K562 (cell line): ENCODE data around the gene EEF1A2. TPM values are rescaled to one million over a fixed set of nuclear protein-coding genes. Genes with fewer than 3 reads are reported as not detected.

Source experiments
- ATAC-seq: fragments of 200-7000 bp; cut with Tn5 transposase; 3 replicates; pipeline ENCODE4 v1.9.1; 2020; ENCODE audit warnings: moderate library complexity
- BruUV-seq: library from RNA; stranded (reverse); fragments of 400-500 nt; replicated peaks from 2 replicates; lab custom pipeline; 2021; lab: Mats Ljungman, UMichigan
- CTCF ChIA-PET: fragments of 300-600 bp; formaldehyde crosslinking; extraction: SDS; loops from one replicate; lab custom pipeline; 2021; ENCODE audit warnings: low intra/inter-chr PET ratio; lab: Yijun Ruan, JAX
- POLR2A ChIA-PET: fragments of 300-600, 350-650 bp; sonication (Branson Sonifier 250); formaldehyde crosslinking; extraction: SDS; loops from one replicate; lab custom pipeline; 2021; ENCODE audit warnings: antibody characterized with exemption, inconsistent platforms; lab: Yijun Ruan, JAX
- DNase-seq, 4 experiments: peaks; one replicate each; pipeline versions ENCODE4 v3.0.0 to v3.0.0-alpha.2; 2011 to 2018; ENCODE audit warnings: low spot score in 3 of 4, mixed read lengths in 3 of 4; ENCODE audit errors: extremely low read depth in 1 of 4
- FAIRE-seq: peaks from 2 replicates; lab custom pipeline; 2011; peaks lifted over from hg19 to GRCh38; lab: Jason Lieb, UNC
- H2AFZ ChIP-seq: 2 replicates; pipeline ENCODE4 v1.6.0; 2011; ENCODE audit warnings: low read depth, low read length, control low read depth, inconsistent platforms
- H3K27ac ChIP-seq: fragments of 200-600 bp; 3 replicates; pipeline ENCODE4 v1.8.0; 2011; ENCODE audit warnings: low read depth, mild to moderate bottlenecking, control low read depth, inconsistent platforms, low read length, moderate library complexity, mixed read lengths; ENCODE audit errors: extremely low read depth
- H3K27me3 ChIP-seq, 2 experiments: fragments of 300-600 bp in 1 of 2; 2 replicates in 1 of 2; 3 replicates in 1 of 2; pipeline versions ENCODE4 v1.6.0 to v1.8.0; 2011; ENCODE audit warnings: inconsistent platforms in 2 of 2, low read length in 2 of 2, mild to moderate bottlenecking in 1 of 2, mixed read lengths in 1 of 2, moderate library complexity in 1 of 2; ENCODE audit not compliant: control insufficient read depth in 2 of 2, insufficient read depth in 2 of 2
- H3K36me3 ChIP-seq: fragments of 300-600 bp; 3 replicates; pipeline ENCODE4 v1.8.0; 2011; ENCODE audit warnings: mild to moderate bottlenecking, low read length, inconsistent platforms; ENCODE audit not compliant: control insufficient read depth, insufficient read depth
- H3K4me1 ChIP-seq, 2 experiments: fragments of 200-600 bp in 1 of 2; replicated peaks in 1 of 2; 2 replicates in 1 of 2; 3 replicates in 1 of 2; pipeline versions ENCODE4 v1.5.1 to v1.8.0; 2011; ENCODE audit warnings: inconsistent platforms in 2 of 2, low read length in 2 of 2, mild to moderate bottlenecking in 1 of 2, mixed read lengths in 1 of 2, moderate library complexity in 1 of 2; ENCODE audit not compliant: control insufficient read depth in 2 of 2, insufficient read depth in 2 of 2
- H3K4me2 ChIP-seq: 2 replicates; pipeline ENCODE4 v1.6.1; 2011; ENCODE audit warnings: low read length, control low read depth, inconsistent platforms, mixed read lengths; ENCODE audit not compliant: insufficient read depth
- H3K4me3 ChIP-seq: fragments of 200-600 bp; sonication (generic), shearing (Covaris generic); 2 replicates; pipeline ENCODE4 v1.5.1; 2016; ENCODE audit warnings: control low read depth, inconsistent platforms
- H3K79me2 ChIP-seq: fragments of 200-600 bp; 3 replicates; pipeline ENCODE4 v1.8.0; 2011; ENCODE audit warnings: low read length, inconsistent platforms; ENCODE audit not compliant: control insufficient read depth, insufficient read depth
- H3K9ac ChIP-seq, 2 experiments: 2 replicates each; pipeline versions ENCODE4 v1.6.0 to v1.6.1; 2011; ENCODE audit warnings: low read depth in 2 of 2, low read length in 2 of 2, control low read depth in 1 of 2, inconsistent platforms in 1 of 2, mild to moderate bottlenecking in 1 of 2, mixed read lengths in 1 of 2; ENCODE audit not compliant: insufficient read depth in 1 of 2
- H3K9me1 ChIP-seq: one replicate; pipeline ENCODE4 v1.6.0; 2011; ENCODE audit warnings: inconsistent platforms, mild to moderate bottlenecking, low read length, moderate library complexity; ENCODE audit not compliant: control insufficient read depth, insufficient read depth
- H3K9me3 ChIP-seq: replicated peaks from 2 replicates; pipeline ENCODE4 v1.5.1; 2011; ENCODE audit warnings: low read depth, low read length, inconsistent platforms; ENCODE audit not compliant: control insufficient read depth, insufficient read depth
- H4K20me1 ChIP-seq: replicated peaks from 2 replicates; pipeline ENCODE4 v1.6.1; 2011; ENCODE audit warnings: low read length, inconsistent platforms, mixed read lengths; ENCODE audit not compliant: control insufficient read depth, insufficient read depth
- ATF7 ChIP-seq: fragments of 450-650 bp; IDR thresholded peaks from 2 replicates; pipeline ENCODE4 v1.7.1; 2014; ENCODE audit warnings: mild to moderate bottlenecking, moderate library complexity
- MECOM ChIP-seq: fragments of 250-450 bp; sonication (Bioruptor Pico); IDR thresholded peaks from 2 replicates; pipeline ENCODE4 v1.8.0; 2022; ENCODE audit warnings: inconsistent platforms
- PTTG1 ChIP-seq: fragments of 450-650 bp; IDR thresholded peaks from 2 replicates; pipeline ENCODE4 v1.6.1; 2016; ENCODE audit warnings: low read depth, mild to moderate bottlenecking, missing genetic modification characterization, missing compliant biosample characterization
- RBM25 ChIP-seq: fragments of 200-400 bp; formaldehyde crosslinking; IDR thresholded peaks from 2 replicates; pipeline ENCODE4 v1.6.1; 2018; ENCODE audit warnings: low read length, low read depth, moderate library complexity; ENCODE audit not compliant: severe bottlenecking
- TSC22D4 ChIP-seq: fragments of 450-650 bp; IDR thresholded peaks from 2 replicates; pipeline ENCODE4 v1.6.1; 2016; ENCODE audit warnings: missing genetic modification characterization, missing biosample characterization, control low read depth
- ZKSCAN8 ChIP-seq: fragments of 200-800 bp; sonication (Bioruptor generic); IDR thresholded peaks from 2 replicates; pipeline ENCODE4 v1.6.1; 2016; ENCODE audit warnings: missing genetic modification characterization, missing compliant biosample characterization
- WGBS: fragments of 100-300 bp; shearing (Covaris generic); methylation state at CpG from one replicate; pipeline ENCODE4 v1.1.6; 2016; ENCODE audit warnings: low coverage, mixed read lengths; ENCODE audit not compliant: insufficient coverage; ENCODE audit errors: missing lambda C conversion rate; 5-methylcytosine and 5-hydroxymethylcytosine counted together
- in situ Hi-C: fragments of 300-500 bp; cut with MboI; formaldehyde crosslinking; loops from 4 replicates; pipeline ENCODE4 v1.15.0; 2018; ENCODE audit warnings: inconsistent platforms, mixed read lengths
- intact Hi-C: fragments of 100-400 bp; cut with micrococcal nuclease; formaldehyde crosslinking; loops from 2 replicates; pipeline ENCODE4 v1.14.2; 2022
- polyA plus RNA-seq, 8 experiments: library from polyadenylated mRNA; depleted of rRNA in 4 of 8; stranded (reverse) in 5 of 8; unstranded in 3 of 8; fragments of >200 nt; fragmentation: Nextera tagmentation in 2 of 8; fragmentation: Illumina TruSeq in 1 of 8; extraction: Ambion mirVana in 2 of 8; extraction: Trizol in 1 of 8; gene quantifications; 2 replicates each; pipeline versions ENCODE4 v1.2.1 to v1.2.3, GENCODE V29; 2011 to 2014; ENCODE audit warnings: inconsistent platforms in 1 of 8, missing spikeins in 1 of 8
- total RNA-seq, 7 experiments: library from RNA; depleted of rRNA in 6 of 7; stranded (reverse); fragments of >200 nt in 6 of 7; fragmentation: Illumina TruSeq in 2 of 7; extraction: Trizol in 2 of 7; gene quantifications; 2 replicates each; pipeline versions ENCODE4 v1.2.1 to v1.2.3, GENCODE V29; 2011 to 2021; ENCODE audit warnings: low replicate concordance in 1 of 7
- TF ChIP-seq, protein P1 (sequence below): fragments of 250-450 bp; sonication (Bioruptor Pico); IDR thresholded peaks from 2 replicates; pipeline ENCODE4 v1.5.0; 2020; ENCODE audit warnings: mild to moderate bottlenecking
- TF ChIP-seq, protein P2 (sequence below): fragments of 200-800 bp; sonication (Bioruptor generic); IDR thresholded peaks from 2 replicates; pipeline ENCODE4 v1.6.1; 2016; ENCODE audit warnings: missing genetic modification characterization, missing compliant biosample characterization
- TF ChIP-seq, protein P3 (sequence below): sonication (generic); formaldehyde crosslinking; IDR thresholded peaks from 2 replicates; pipeline ENCODE4 v1.8.1; 2023; ENCODE audit warnings: mild to moderate bottlenecking, missing genetic modification reagents, moderate library complexity
- TF ChIP-seq, protein P4 (sequence below): IDR thresholded peaks from 2 replicates; pipeline ENCODE4 v1.6.1; 2012; ENCODE audit warnings: low read depth, low read length, improper control_type of control experiment, borderline replicate concordance

The EEF1A2 gene
- total and polyA plus RNA-seq, 9 of the 15 experiments (the other 6 are each of a cell fraction or from before 2014, with no cell fraction given), result 0.04 to 29.6 (median 11.5) TPM

DNA sequence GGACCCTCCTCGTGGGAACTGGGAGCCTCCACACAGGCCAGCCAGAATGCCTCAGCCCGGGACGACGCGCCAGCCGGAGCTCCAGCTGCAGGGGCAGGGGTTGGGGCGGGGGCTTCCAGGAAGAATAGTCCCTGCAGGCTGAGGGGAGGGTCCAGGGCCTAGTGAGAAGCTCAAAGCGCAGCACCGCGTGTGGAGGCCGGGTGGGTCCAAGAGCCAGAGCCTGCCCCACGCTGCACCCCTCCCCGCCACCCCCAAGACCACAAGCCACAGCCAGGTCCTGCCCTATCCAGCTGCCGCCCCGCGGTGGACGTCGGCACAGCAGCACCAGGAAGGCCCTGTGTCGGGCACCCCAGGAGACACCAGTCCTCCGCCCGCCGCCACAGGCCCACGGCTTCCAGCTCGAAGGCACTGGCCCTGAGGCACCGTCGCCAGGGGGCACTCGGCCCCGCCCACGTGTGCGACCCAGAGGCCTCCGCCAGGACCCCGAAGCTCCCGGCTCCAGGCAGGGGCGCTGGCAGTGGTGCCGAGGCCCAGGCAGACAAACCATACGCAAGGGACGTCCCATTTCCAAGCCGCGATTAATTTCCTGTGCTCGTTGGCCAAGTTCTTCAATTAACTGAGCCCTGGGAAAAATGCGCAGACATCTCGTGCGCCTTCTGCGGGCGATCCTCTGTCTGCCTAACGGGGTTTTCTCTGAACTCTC is 45.9 kb downstream of the EEF1A2 start (continued):
- no peak for TF ChIP-seq ATF7
- TF ChIP-seq, protein P1, sequence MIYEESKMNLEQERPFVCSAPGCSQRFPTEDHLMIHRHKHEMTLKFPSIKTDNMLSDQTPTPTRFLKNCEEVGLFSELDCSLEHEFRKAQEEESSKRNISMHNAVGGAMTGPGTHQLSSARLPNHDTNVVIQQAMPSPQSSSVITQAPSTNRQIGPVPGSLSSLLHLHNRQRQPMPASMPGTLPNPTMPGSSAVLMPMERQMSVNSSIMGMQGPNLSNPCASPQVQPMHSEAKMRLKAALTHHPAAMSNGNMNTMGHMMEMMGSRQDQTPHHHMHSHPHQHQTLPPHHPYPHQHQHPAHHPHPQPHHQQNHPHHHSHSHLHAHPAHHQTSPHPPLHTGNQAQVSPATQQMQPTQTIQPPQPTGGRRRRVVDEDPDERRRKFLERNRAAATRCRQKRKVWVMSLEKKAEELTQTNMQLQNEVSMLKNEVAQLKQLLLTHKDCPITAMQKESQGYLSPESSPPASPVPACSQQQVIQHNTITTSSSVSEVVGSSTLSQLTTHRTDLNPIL, result no peak
- TF ChIP-seq, all 486 proteins: peak for 3

DNA sequence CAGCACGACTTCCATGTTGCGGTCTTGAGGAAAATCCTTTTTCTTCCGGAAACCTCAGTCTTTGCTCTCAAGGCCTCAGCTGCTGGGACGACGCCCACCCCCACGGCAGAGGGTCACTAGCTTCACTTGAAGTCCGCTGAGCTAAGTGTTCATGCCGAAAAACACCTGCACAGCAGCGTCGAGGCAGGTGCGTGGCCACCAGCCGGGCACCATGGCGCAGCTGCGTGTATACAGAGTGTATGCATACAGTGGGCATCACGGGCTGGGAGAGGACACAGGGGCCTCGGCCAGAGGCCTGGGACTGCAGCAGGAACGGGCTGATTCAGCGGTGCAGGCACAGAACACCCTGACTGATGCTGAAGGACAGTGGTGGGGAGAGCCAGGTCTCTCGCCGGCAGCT is 46.5 kb downstream of the EEF1A2 start:
- H3K4me1 ChIP-seq, result peaks cover 0 to 64% of the 10 kb centered on the region in 2 experiments; a peak in 2 of 5 replicates
- H3K9me3 ChIP-seq, result no peaks in the 10 kb centered on the region
- peaks cover 33 to 78% of the 10 kb centered on the region in 2 experiments; a peak in 4 of 5 replicates for H3K27me3 ChIP-seq
- H3K9ac ChIP-seq, result no peak overlapping the region
- intact Hi-C loops (no loop called here), in situ Hi-C loops (no loop called here)
- no TSS peak for BruUV-seq
- CTCF ChIA-PET, result no interaction called here
- no peaks in the 10 kb centered on the region for H3K9me1 ChIP-seq
- H3K4me2 ChIP-seq, result no peak overlapping the region
- POLR2A ChIA-PET, result interaction anchor here (0.7 to 1.0 kb wide), 3 partner anchors 14 to 27 kb away, joined by 3 read pairs; no protein-coding TSS in a partner anchor
- H3K4me3 ChIP-seq, result no peak overlapping the region
- H3K36me3 ChIP-seq, result no peaks in the 10 kb centered on the region
- no peak overlapping the region for H2AFZ ChIP-seq
- DNase-seq, result no peak
- 10% methylated on average over 20 of the region's 20 CpGs for WGBS
- no peak for FAIRE-seq
- H3K79me2 ChIP-seq, result no peaks in the 10 kb centered on the region
- H4K20me1 ChIP-seq, result peaks cover 25% of the 10 kb centered on the region
- H3K27ac ChIP-seq, result no peak overlapping the region
- ATAC-seq, result no peak
- TF ChIP-seq, protein P2, sequence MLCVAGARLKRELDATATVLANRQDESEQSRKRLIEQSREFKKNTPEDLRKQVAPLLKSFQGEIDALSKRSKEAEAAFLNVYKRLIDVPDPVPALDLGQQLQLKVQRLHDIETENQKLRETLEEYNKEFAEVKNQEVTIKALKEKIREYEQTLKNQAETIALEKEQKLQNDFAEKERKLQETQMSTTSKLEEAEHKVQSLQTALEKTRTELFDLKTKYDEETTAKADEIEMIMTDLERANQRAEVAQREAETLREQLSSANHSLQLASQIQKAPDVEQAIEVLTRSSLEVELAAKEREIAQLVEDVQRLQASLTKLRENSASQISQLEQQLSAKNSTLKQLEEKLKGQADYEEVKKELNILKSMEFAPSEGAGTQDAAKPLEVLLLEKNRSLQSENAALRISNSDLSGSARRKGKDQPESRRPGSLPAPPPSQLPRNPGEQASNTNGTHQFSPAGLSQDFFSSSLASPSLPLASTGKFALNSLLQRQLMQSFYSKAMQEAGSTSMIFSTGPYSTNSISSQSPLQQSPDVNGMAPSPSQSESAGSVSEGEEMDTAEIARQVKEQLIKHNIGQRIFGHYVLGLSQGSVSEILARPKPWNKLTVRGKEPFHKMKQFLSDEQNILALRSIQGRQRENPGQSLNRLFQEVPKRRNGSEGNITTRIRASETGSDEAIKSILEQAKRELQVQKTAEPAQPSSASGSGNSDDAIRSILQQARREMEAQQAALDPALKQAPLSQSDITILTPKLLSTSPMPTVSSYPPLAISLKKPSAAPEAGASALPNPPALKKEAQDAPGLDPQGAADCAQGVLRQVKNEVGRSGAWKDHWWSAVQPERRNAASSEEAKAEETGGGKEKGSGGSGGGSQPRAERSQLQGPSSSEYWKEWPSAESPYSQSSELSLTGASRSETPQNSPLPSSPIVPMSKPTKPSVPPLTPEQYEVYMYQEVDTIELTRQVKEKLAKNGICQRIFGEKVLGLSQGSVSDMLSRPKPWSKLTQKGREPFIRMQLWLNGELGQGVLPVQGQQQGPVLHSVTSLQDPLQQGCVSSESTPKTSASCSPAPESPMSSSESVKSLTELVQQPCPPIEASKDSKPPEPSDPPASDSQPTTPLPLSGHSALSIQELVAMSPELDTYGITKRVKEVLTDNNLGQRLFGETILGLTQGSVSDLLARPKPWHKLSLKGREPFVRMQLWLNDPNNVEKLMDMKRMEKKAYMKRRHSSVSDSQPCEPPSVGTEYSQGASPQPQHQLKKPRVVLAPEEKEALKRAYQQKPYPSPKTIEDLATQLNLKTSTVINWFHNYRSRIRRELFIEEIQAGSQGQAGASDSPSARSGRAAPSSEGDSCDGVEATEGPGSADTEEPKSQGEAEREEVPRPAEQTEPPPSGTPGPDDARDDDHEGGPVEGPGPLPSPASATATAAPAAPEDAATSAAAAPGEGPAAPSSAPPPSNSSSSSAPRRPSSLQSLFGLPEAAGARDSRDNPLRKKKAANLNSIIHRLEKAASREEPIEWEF (CRISPR knock-in tag), result no peak
- TF ChIP-seq, protein P3, sequence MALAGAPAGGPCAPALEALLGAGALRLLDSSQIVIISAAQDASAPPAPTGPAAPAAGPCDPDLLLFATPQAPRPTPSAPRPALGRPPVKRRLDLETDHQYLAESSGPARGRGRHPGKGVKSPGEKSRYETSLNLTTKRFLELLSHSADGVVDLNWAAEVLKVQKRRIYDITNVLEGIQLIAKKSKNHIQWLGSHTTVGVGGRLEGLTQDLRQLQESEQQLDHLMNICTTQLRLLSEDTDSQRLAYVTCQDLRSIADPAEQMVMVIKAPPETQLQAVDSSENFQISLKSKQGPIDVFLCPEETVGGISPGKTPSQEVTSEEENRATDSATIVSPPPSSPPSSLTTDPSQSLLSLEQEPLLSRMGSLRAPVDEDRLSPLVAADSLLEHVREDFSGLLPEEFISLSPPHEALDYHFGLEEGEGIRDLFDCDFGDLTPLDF, result no peak
- TF ChIP-seq, protein P4, sequence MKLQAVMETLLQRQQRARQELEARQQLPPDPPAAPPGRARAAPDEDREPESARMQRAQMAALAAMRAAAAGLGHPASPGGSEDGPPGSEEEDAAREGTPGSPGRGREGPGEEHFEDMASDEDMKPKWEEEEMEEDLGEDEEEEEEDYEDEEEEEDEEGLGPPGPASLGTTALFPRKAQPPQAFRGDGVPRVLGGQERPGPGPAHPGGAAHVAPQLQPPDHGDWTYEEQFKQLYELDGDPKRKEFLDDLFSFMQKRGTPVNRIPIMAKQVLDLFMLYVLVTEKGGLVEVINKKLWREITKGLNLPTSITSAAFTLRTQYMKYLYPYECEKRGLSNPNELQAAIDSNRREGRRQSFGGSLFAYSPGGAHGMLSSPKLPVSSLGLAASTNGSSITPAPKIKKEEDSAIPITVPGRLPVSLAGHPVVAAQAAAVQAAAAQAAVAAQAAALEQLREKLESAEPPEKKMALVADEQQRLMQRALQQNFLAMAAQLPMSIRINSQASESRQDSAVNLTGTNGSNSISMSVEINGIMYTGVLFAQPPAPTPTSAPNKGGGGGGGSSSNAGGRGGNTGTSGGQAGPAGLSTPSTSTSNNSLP, result no peak
- no peak for TF ChIP-seq MECOM (CRISPR knock-in tag)
- no peak for TF ChIP-seq TSC22D4 (tag)
- no peak for TF ChIP-seq ZKSCAN8 (CRISPR knock-in tag)
- no peak for TF ChIP-seq PTTG1
- TF ChIP-seq RBM25, result no peak
